Liver (tissue), 9 donors: Measurements from ENCODE around the gene ESD. TPM values are rescaled to one million over a fixed set of nuclear protein-coding genes. Genes with fewer than 3 reads are reported as not detected.

Source experiments
- DNase-seq: peaks from one replicate; pipeline ENCODE4 v3.0.0-alpha.2; 2017; ENCODE audit warnings: low spot score
- H3K27ac ChIP-seq, 2 donors: one replicate each; pipeline ENCODE4 v1.7.0; 2013; ENCODE audit warnings: inconsistent platforms in 2 of 2, low read length in 2 of 2, control low read depth in 1 of 2, low read depth in 1 of 2, mild to moderate bottlenecking in 1 of 2
- H3K27me3 ChIP-seq, 4 donors: one replicate each; pipeline versions ENCODE4 v1.6.1 to v1.7.0; 2013; ENCODE audit warnings: low read length in 3 of 4, inconsistent platforms in 1 of 4, mild to moderate bottlenecking in 1 of 4, moderate library complexity in 1 of 4; ENCODE audit not compliant: control insufficient read depth in 4 of 4, insufficient read depth in 4 of 4
- H3K36me3 ChIP-seq, 4 donors: one replicate each; pipeline versions ENCODE4 v1.6.1 to v1.7.0; 2013; ENCODE audit warnings: low read length in 3 of 4, mild to moderate bottlenecking in 3 of 4, low read depth in 1 of 4, moderate library complexity in 1 of 4; ENCODE audit not compliant: control insufficient read depth in 4 of 4, insufficient read depth in 3 of 4
- H3K4me1 ChIP-seq, 4 donors: one replicate each; pipeline versions ENCODE4 v1.6.1 to v1.7.0; 2013; ENCODE audit warnings: low read length in 3 of 4, mild to moderate bottlenecking in 3 of 4, moderate library complexity in 1 of 4; ENCODE audit not compliant: control insufficient read depth in 4 of 4, insufficient read depth in 4 of 4
- H3K4me3 ChIP-seq, 3 donors: one replicate each; pipeline versions ENCODE4 v1.6.1 to v1.7.0; 2013; ENCODE audit warnings: low read length in 3 of 3, control low read depth in 1 of 3, low read depth in 1 of 3, mild to moderate bottlenecking in 1 of 3
- H3K9ac ChIP-seq, 2 donors: one replicate each; pipeline ENCODE4 v1.7.0; 2013; ENCODE audit warnings: low read length in 2 of 2, mild to moderate bottlenecking in 2 of 2, moderate library complexity in 2 of 2, control low read depth in 1 of 2, low read depth in 1 of 2
- H3K9me3 ChIP-seq, 4 donors: one replicate each; pipeline versions ENCODE4 v1.6.1 to v1.7.0; 2013; ENCODE audit warnings: low read length in 3 of 4; ENCODE audit not compliant: control insufficient read depth in 4 of 4
- ATF3 ChIP-seq: IDR thresholded peaks from 2 replicates; pipeline ENCODE4 v1.6.1; 2016; ENCODE audit warnings: antibody characterized with exemption
- FOXA1 ChIP-seq: IDR thresholded peaks from 2 replicates; pipeline ENCODE4 v1.6.1; 2016; ENCODE audit warnings: antibody characterized with exemption
- FOXA2 ChIP-seq: IDR thresholded peaks from 2 replicates; pipeline ENCODE4 v1.6.1; 2016; ENCODE audit warnings: antibody characterized with exemption
- GABPA ChIP-seq, 2 donors: IDR thresholded peaks in 1 of 2; conservative IDR thresholded peaks in 1 of 2; 2 replicates each; pipeline ENCODE4 v1.6.1; 2016; ENCODE audit warnings: antibody characterized with exemption in 2 of 2, mild to moderate bottlenecking in 1 of 2, moderate library complexity in 1 of 2
- HNF4A ChIP-seq, 2 donors: conservative IDR thresholded peaks; 2 replicates each; pipeline ENCODE4 v1.6.1; 2016; ENCODE audit warnings: antibody characterized with exemption in 2 of 2, mild to moderate bottlenecking in 2 of 2
- HNF4G ChIP-seq: IDR thresholded peaks from 2 replicates; pipeline ENCODE4 v1.6.1; 2016; ENCODE audit warnings: antibody characterized with exemption
- JUND ChIP-seq, 2 donors: IDR thresholded peaks; 2 replicates each; pipeline ENCODE4 v1.6.1; 2016; ENCODE audit warnings: antibody characterized with exemption in 2 of 2
- MAX ChIP-seq: IDR thresholded peaks from 2 replicates; pipeline ENCODE4 v1.6.1; 2016; ENCODE audit warnings: antibody characterized with exemption
- NR2F2 ChIP-seq: IDR thresholded peaks from 2 replicates; pipeline ENCODE4 v1.6.1; 2016; ENCODE audit warnings: antibody characterized with exemption
- RAD21 ChIP-seq, 2 donors: IDR thresholded peaks; 2 replicates each; pipeline ENCODE4 v1.6.1; 2016; ENCODE audit warnings: antibody characterized with exemption in 2 of 2, mild to moderate bottlenecking in 2 of 2
- RXRA ChIP-seq, 2 donors: IDR thresholded peaks; 2 replicates each; pipeline ENCODE4 v1.6.1; 2017 to 2018; ENCODE audit warnings: antibody characterized with exemption in 2 of 2, mild to moderate bottlenecking in 1 of 2
- SP1 ChIP-seq: IDR thresholded peaks from 2 replicates; pipeline ENCODE4 v1.6.1; 2018; ENCODE audit warnings: antibody characterized with exemption, mild to moderate bottlenecking
- TAF1 ChIP-seq: conservative IDR thresholded peaks from 2 replicates; pipeline ENCODE4 v1.6.1; 2016; ENCODE audit warnings: antibody characterized with exemption, mild to moderate bottlenecking
- ZBTB33 ChIP-seq: IDR thresholded peaks from 2 replicates; pipeline ENCODE4 v1.6.1; 2016; ENCODE audit warnings: antibody characterized with exemption
- WGBS: extraction: QIAGEN DNeasy Blood & Tissue Kit; methylation state at CpG from one replicate; pipeline ENCODE4 v1.1.7; 2013; 5-methylcytosine and 5-hydroxymethylcytosine counted together
- polyA plus RNA-seq, 2 donors: library from polyadenylated mRNA; stranded (reverse) in 1 of 2; unstranded in 1 of 2; fragments of 200-250 nt in 1 of 2; fragments of >200 nt in 1 of 2; fragmentation: Nextera tagmentation in 1 of 2; extraction: Ambion mirVana in 1 of 2; gene quantifications; one replicate each; pipeline versions ENCODE4 v1.2.1 to v1.2.3, GENCODE V29; 2013 to 2015
- total RNA-seq, 2 donors: library from RNA; depleted of rRNA; stranded (reverse); fragments of >200 nt; gene quantifications; one replicate each; pipeline ENCODE4 v1.2.3, GENCODE V29; 2014
- TF ChIP-seq, protein P1 (sequence below): fragments of 150-350 bp; IDR thresholded peaks from 2 replicates; pipeline ENCODE4 v1.5.1; 2017; ENCODE audit warnings: improper control_type of control experiment, low read depth, low read length; ENCODE audit not compliant: missing input control
- TF ChIP-seq, protein P2 (sequence below): IDR thresholded peaks from 2 replicates; pipeline ENCODE4 v1.6.1; 2016; ENCODE audit warnings: antibody characterized with exemption, mild to moderate bottlenecking
- donor health status: healthy.
- donor health status: healthy.
- donor health status: healthy.
- donor health status: healthy.
- donor health status: healthy.

The ESD gene
- total and polyA plus RNA-seq, 4 donors = 63.3 to 146 (median 72.0) TPM

DNA sequence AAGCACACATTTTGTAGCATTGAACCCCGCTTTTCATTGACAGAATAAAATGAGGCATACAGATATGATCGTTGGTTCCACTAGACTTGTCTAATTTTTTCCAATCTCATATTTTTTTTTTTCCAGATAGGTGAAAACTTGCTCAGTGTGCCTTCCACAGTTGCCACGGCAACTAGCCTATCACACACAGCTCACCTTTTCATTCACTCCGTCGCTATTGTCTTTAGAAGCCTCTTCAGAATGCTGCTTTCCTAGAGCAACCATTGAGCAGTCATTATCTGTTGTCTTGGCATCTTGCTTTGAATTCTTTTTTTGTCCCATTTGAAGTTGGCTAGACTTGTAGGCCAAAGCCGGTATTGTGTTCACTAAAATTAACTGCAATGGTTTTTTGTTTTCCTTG, 37.7 kb upstream of the ESD start:
- Histone ChIP-seq H3K9ac (no peak overlapping the region), H3K36me3 (no peaks in the 10 kb centered on the region), H3K4me3 (no peak overlapping the region), H3K4me1 (peaks cover 0 to 13% (median 7%) of the 10 kb centered on the region in 4 donors), H3K27me3 (no peaks in the 10 kb centered on the region), H3K9me3 (no peaks in the 10 kb centered on the region), H3K27ac (no peak overlapping the region)
- TF ChIP-seq TAF1 (no peak), MAX (no peak), GABPA (IDR thresholded peaks at IDR 0.05 in 1 of 2, conservative IDR thresholded peaks at IDR 0.05 in 1 of 2) (no peak)
- no peak for DNase-seq
- WGBS = 91% methylated on average over 6 of the region's 6 CpGs

GRCh38 chr13:46831588-46832194, 34.7 kb upstream of the ESD start:
- no peaks in the 10 kb centered on the region for H3K36me3 ChIP-seq
- no peaks in the 10 kb centered on the region for H3K9me3 ChIP-seq
- WGBS = 34% methylated on average over 5 of the region's 5 CpGs
- peak; percentile 38 for DNase-seq
- TF ChIP-seq FOXA1 (no peak), GABPA (IDR thresholded peaks at IDR 0.05 in 1 of 2, conservative IDR thresholded peaks at IDR 0.05 in 1 of 2) (no peak), RAD21 (IDR thresholded peaks at IDR 0.05) (peak; percentile 83 to 86)
- TF ChIP-seq, protein P1, sequence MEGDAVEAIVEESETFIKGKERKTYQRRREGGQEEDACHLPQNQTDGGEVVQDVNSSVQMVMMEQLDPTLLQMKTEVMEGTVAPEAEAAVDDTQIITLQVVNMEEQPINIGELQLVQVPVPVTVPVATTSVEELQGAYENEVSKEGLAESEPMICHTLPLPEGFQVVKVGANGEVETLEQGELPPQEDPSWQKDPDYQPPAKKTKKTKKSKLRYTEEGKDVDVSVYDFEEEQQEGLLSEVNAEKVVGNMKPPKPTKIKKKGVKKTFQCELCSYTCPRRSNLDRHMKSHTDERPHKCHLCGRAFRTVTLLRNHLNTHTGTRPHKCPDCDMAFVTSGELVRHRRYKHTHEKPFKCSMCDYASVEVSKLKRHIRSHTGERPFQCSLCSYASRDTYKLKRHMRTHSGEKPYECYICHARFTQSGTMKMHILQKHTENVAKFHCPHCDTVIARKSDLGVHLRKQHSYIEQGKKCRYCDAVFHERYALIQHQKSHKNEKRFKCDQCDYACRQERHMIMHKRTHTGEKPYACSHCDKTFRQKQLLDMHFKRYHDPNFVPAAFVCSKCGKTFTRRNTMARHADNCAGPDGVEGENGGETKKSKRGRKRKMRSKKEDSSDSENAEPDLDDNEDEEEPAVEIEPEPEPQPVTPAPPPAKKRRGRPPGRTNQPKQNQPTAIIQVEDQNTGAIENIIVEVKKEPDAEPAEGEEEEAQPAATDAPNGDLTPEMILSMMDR = peak; percentile 74
- peaks cover 0 to 20% (median 7%) of the 10 kb centered on the region in 4 donors for H3K4me1 ChIP-seq
- no peaks in the 10 kb centered on the region for H3K27me3 ChIP-seq
- no peak overlapping the region for H3K9ac ChIP-seq
- no peak overlapping the region for H3K4me3 ChIP-seq
- no peak overlapping the region for H3K27ac ChIP-seq

- H3K9me3 ChIP-seq = no peaks in the 10 kb centered on the region
- no peak for TF ChIP-seq FOXA2
- TF ChIP-seq JUND (IDR thresholded peaks at IDR 0.05) = no peak
- TF ChIP-seq NR2F2 = no peak
- TF ChIP-seq, protein P2, sequence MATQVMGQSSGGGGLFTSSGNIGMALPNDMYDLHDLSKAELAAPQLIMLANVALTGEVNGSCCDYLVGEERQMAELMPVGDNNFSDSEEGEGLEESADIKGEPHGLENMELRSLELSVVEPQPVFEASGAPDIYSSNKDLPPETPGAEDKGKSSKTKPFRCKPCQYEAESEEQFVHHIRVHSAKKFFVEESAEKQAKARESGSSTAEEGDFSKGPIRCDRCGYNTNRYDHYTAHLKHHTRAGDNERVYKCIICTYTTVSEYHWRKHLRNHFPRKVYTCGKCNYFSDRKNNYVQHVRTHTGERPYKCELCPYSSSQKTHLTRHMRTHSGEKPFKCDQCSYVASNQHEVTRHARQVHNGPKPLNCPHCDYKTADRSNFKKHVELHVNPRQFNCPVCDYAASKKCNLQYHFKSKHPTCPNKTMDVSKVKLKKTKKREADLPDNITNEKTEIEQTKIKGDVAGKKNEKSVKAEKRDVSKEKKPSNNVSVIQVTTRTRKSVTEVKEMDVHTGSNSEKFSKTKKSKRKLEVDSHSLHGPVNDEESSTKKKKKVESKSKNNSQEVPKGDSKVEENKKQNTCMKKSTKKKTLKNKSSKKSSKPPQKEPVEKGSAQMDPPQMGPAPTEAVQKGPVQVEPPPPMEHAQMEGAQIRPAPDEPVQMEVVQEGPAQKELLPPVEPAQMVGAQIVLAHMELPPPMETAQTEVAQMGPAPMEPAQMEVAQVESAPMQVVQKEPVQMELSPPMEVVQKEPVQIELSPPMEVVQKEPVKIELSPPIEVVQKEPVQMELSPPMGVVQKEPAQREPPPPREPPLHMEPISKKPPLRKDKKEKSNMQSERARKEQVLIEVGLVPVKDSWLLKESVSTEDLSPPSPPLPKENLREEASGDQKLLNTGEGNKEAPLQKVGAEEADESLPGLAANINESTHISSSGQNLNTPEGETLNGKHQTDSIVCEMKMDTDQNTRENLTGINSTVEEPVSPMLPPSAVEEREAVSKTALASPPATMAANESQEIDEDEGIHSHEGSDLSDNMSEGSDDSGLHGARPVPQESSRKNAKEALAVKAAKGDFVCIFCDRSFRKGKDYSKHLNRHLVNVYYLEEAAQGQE = no peak
- no peak for TF ChIP-seq RAD21 (IDR thresholded peaks at IDR 0.05)
- TF ChIP-seq HNF4G = no peak
- TF ChIP-seq SP1 = no peak
- TF ChIP-seq, protein P1 = no peak
- TF ChIP-seq RXRA (IDR thresholded peaks at IDR 0.05) = no peak
- no peak for TF ChIP-seq ZBTB33
- TF ChIP-seq ATF3 = no peak
- no peak for TF ChIP-seq HNF4A (conservative IDR thresholded peaks at IDR 0.05)
- no peak for TF ChIP-seq FOXA1
- H3K4me3 ChIP-seq = no peak overlapping the region
- DNase-seq = no peak
- no peaks in the 10 kb centered on the region for H3K27me3 ChIP-seq
- H3K9ac ChIP-seq = no peak overlapping the region
- H3K27ac ChIP-seq = no peak overlapping the region
- peaks cover 0 to 20% (median 7%) of the 10 kb centered on the region in 4 donors for H3K4me1 ChIP-seq
- H3K36me3 ChIP-seq = no peaks in the 10 kb centered on the region
These were observed 33.5 kb upstream of the ESD start for GRCh38 chr13:46830405-46831005.
